Measurements from ENCODE around the gene TSPAN2. TPM values are rescaled to one million over a fixed set of nuclear protein-coding genes. Genes with fewer than 3 reads are reported as not detected.

Gene TSPAN2
- polyA plus RNA-seq, 1 experiment = 4.0 TPM

- POLR2A ChIA-PET = no interaction called here
- CTCF ChIA-PET = no interaction called here
- H3K9me3 ChIP-seq (ENCODE audit: control insufficient read depth, insufficient read depth, low read length) = no peaks in the 10 kb centered on the region
- H3K27me3 ChIP-seq (ENCODE audit: control insufficient read depth, insufficient read depth, low read length) = peaks cover 12% of the 10 kb centered on the region
- H3K27ac ChIP-seq (ENCODE audit: low read depth, low read length) = no peak overlapping the region
- no peak for DNase-seq (ENCODE audit: low read depth, low spot score)
- H3K4me3 ChIP-seq (ENCODE audit: low read depth, low read length) = no peak overlapping the region
- no peak for TF ChIP-seq CTCF (IDR thresholded peaks at IDR 0.05; ENCODE audit: low read depth, low read length)
Measured at GRCh38 chr1:115076384-115076915, 12.9 kb downstream of the TSPAN2 start.

- H3K27me3 ChIP-seq (ENCODE audit: control insufficient read depth, insufficient read depth, low read length) = peaks cover 12% of the 10 kb centered on the region
- POLR2A ChIA-PET = interaction anchor here (0.7 kb wide), 1 partner anchor 373 kb away, joined by 4 read pairs; no protein-coding TSS in a partner anchor
- H3K4me3 ChIP-seq (ENCODE audit: low read depth, low read length) = no peak overlapping the region
- CTCF ChIA-PET = interaction anchor here (0.7 kb wide), 1 partner anchor 521 kb away, joined by 3 read pairs; no protein-coding TSS in a partner anchor
- no peak for DNase-seq (ENCODE audit: low read depth, low spot score)
- no peak for TF ChIP-seq CTCF (IDR thresholded peaks at IDR 0.05; ENCODE audit: low read depth, low read length)
- no peak overlapping the region for H3K27ac ChIP-seq (ENCODE audit: low read depth, low read length)
- H3K9me3 ChIP-seq (ENCODE audit: control insufficient read depth, insufficient read depth, low read length) = no peaks in the 10 kb centered on the region
Measured at GRCh38 chr1:115074839-115075534, 14.3 kb downstream of the TSPAN2 start.

GRCh38 chr1:115073298-115074087 is 15.8 kb downstream of the TSPAN2 start:
- Histone ChIP-seq H3K4me3 (ENCODE audit: low read depth, low read length) (no peak overlapping the region), H3K27ac (ENCODE audit: low read depth, low read length) (no peak overlapping the region), H3K9me3 (ENCODE audit: control insufficient read depth, insufficient read depth, low read length) (no peaks in the 10 kb centered on the region), H3K27me3 (ENCODE audit: control insufficient read depth, insufficient read depth, low read length) (peaks cover 12% of the 10 kb centered on the region)
- no peak for TF ChIP-seq CTCF (IDR thresholded peaks at IDR 0.05; ENCODE audit: low read depth, low read length)
- no peak for DNase-seq (ENCODE audit: low read depth, low spot score)
- ChIA-PET CTCF (no interaction called here), POLR2A (no interaction called here)

GRCh38 chr1:115071012-115071664 is 18.2 kb downstream of the TSPAN2 start:
- CTCF ChIA-PET = no interaction called here
- POLR2A ChIA-PET = no interaction called here

More at GRCh38 chr1:115071012-115071664, 18.2 kb downstream of the TSPAN2 start:
- Histone ChIP-seq H3K4me3 (ENCODE audit: low read depth, low read length) (no peak overlapping the region), H3K27ac (ENCODE audit: low read depth, low read length) (no peak overlapping the region), H3K9me3 (ENCODE audit: control insufficient read depth, insufficient read depth, low read length) (no peaks in the 10 kb centered on the region), H3K27me3 (ENCODE audit: control insufficient read depth, insufficient read depth, low read length) (peaks cover 8% of the 10 kb centered on the region)
- no peak for DNase-seq (ENCODE audit: low read depth, low spot score)
- TF ChIP-seq CTCF (IDR thresholded peaks at IDR 0.05; ENCODE audit: low read depth, low read length) = no peak

Measured in AG04450 (cell line).